Endothelial cell of umbilical vein (primary cell): ENCODE data around the gene NFATC3.

ENCODE experiments used
- CTCF ChIP-seq, 2 donors: IDR thresholded peaks; 1 replicate in 1 of 2; 2 replicates in 1 of 2; pipeline ENCODE4 v1.5.1; 2011; ENCODE audit warnings: low read length in 2 of 2, mild to moderate bottlenecking in 2 of 2, moderate library complexity in 2 of 2, control low read depth in 1 of 2, inconsistent platforms in 1 of 2, low read depth in 1 of 2; ENCODE audit not compliant: insufficient read depth in 1 of 2; ENCODE audit errors: extremely low read depth in 1 of 2
- EZH2 ChIP-seq: IDR thresholded peaks from 2 replicates; pipeline ENCODE4 v1.6.1; 2012; ENCODE audit warnings: borderline replicate concordance, low read depth, mild to moderate bottlenecking, moderate library complexity, low read length, inconsistent platforms; ENCODE audit not compliant: severe bottlenecking
- GATA2 ChIP-seq: IDR thresholded peaks from 2 replicates; pipeline ENCODE4 v1.7.0; 2011; ENCODE audit warnings: low read depth, mild to moderate bottlenecking, moderate library complexity, mixed read lengths, low read length; ENCODE audit not compliant: insufficient read length, insufficient read depth
- JUN ChIP-seq: IDR thresholded peaks from 2 replicates; pipeline ENCODE4 v1.6.1; 2011; ENCODE audit warnings: borderline replicate concordance, low read depth; ENCODE audit not compliant: insufficient read length, insufficient read depth
- MAX ChIP-seq: IDR thresholded peaks from 2 replicates; pipeline ENCODE4 v1.6.1; 2011; ENCODE audit not compliant: insufficient read depth, insufficient read length
- POLR2A ChIP-seq: IDR thresholded peaks from 2 replicates; pipeline ENCODE4 v1.6.1; 2012; ENCODE audit warnings: low read depth, mild to moderate bottlenecking, control low read depth, low read length
- POLR2AphosphoS5 ChIP-seq: IDR thresholded peaks from 2 replicates; pipeline ENCODE4 v1.6.1; 2012; ENCODE audit warnings: low read depth, mild to moderate bottlenecking, control low read depth, low read length, moderate library complexity; ENCODE audit not compliant: insufficient read depth

- no peak for TF ChIP-seq MAX
- TF ChIP-seq GATA2: no peak
- no peak for TF ChIP-seq EZH2
- no peak for TF ChIP-seq POLR2A
- no peak for TF ChIP-seq CTCF (IDR thresholded peaks at IDR 0.05; ENCODE audit: extremely low read depth in 1 of 2, insufficient read depth in 1 of 2, low read depth in 1 of 2, low read length in 2 of 2)
- no peak for TF ChIP-seq POLR2AphosphoS5
- no peak for TF ChIP-seq JUN
Observed at GRCh38 chr16:68230176-68230571, 145.0 kb downstream of the NFATC3 start.
